DND-41 (cell line): ENCODE results near the gene ZBTB39.

Experiments
- ATAC-seq: fragments of 200-7000 bp; cut with Tn5 transposase; 3 replicates; pipeline ENCODE4 v1.9.1; 2021; ENCODE audit warnings: low read depth; ENCODE audit not compliant: insufficient read depth
- DNase-seq: peaks from one replicate; pipeline ENCODE4 v3.0.0-alpha.2; 2020
- H2AFZ ChIP-seq: 2 replicates; pipeline ENCODE4 v1.6.0; 2012; ENCODE audit warnings: low read depth, low read length
- H3K27ac ChIP-seq: 2 replicates; pipeline ENCODE4 v1.5.1; 2012; ENCODE audit warnings: low read length, inconsistent platforms
- H3K27me3 ChIP-seq: fragments of 200-600 bp; sonication (generic); 2 replicates; pipeline ENCODE4 v1.6.0; 2012; ENCODE audit warnings: low read length, mild to moderate bottlenecking, inconsistent platforms; ENCODE audit not compliant: insufficient read depth, poor library complexity
- H3K36me3 ChIP-seq: 2 replicates; pipeline ENCODE4 v1.5.1; 2012; ENCODE audit warnings: low read length, inconsistent platforms; ENCODE audit not compliant: insufficient read depth
- H3K4me1 ChIP-seq: 2 replicates; pipeline ENCODE4 v1.5.1; 2012; ENCODE audit warnings: mild to moderate bottlenecking, low read length; ENCODE audit not compliant: insufficient read depth
- H3K4me2 ChIP-seq: 2 replicates; pipeline ENCODE4 v1.6.0; 2012; ENCODE audit warnings: mild to moderate bottlenecking, moderate library complexity, low read length, inconsistent platforms; ENCODE audit not compliant: insufficient read depth
- H3K4me3 ChIP-seq, 2 experiments: fragments of 200-600 bp in 1 of 2; shearing (Covaris generic) in 1 of 2; 2 replicates each; pipeline ENCODE4 v1.5.1; 2012 to 2016; ENCODE audit warnings: inconsistent platforms in 2 of 2, low read length in 2 of 2, mild to moderate bottlenecking in 2 of 2, low read depth in 1 of 2, moderate library complexity in 1 of 2
- H3K79me2 ChIP-seq: 2 replicates; pipeline ENCODE4 v1.6.0; 2012; ENCODE audit warnings: low read length, inconsistent platforms; ENCODE audit not compliant: insufficient read depth
- H3K9ac ChIP-seq: 2 replicates; pipeline ENCODE4 v1.6.0; 2012; ENCODE audit warnings: low read depth, mild to moderate bottlenecking, inconsistent platforms, low read length, moderate library complexity
- H3K9me3 ChIP-seq: 2 replicates; pipeline ENCODE4 v1.5.1; 2012; ENCODE audit warnings: low read length, moderate library complexity, mild to moderate bottlenecking, inconsistent platforms; ENCODE audit not compliant: insufficient read depth, severe bottlenecking
- H4K20me1 ChIP-seq: 2 replicates; pipeline ENCODE4 v1.6.0; 2012; ENCODE audit warnings: low read length; ENCODE audit not compliant: insufficient read depth
- CTCF ChIP-seq: IDR thresholded peaks from 2 replicates; pipeline ENCODE4 v1.5.1; 2012; ENCODE audit warnings: borderline replicate concordance, low read length, moderate library complexity, mild to moderate bottlenecking; ENCODE audit not compliant: poor library complexity, severe bottlenecking; ENCODE audit errors: extremely low read depth
- EZH2 ChIP-seq: IDR thresholded peaks from 3 replicates; pipeline ENCODE4 v1.6.1; 2012; ENCODE audit warnings: borderline replicate concordance, low read depth, mild to moderate bottlenecking, moderate library complexity, low read length, inconsistent platforms; ENCODE audit not compliant: severe bottlenecking

ZBTB39 gene

GRCh38 chr12:57004651-57005050 is 1.7 kb downstream of the ZBTB39 start:
- Histone ChIP-seq H4K20me1 (peaks cover 49% of the 10 kb centered on the region), H3K27ac (no peak overlapping the region), H3K4me2 (peak overlapping the region; percentile 83), H3K4me1 (peaks cover 23% of the 10 kb centered on the region), H3K36me3 (peaks cover 50% of the 10 kb centered on the region), H3K9ac (peak overlapping the region; percentile 68; the same call in 1 of the 2 replicates), H2AFZ (no peak overlapping the region), H3K27me3 (no peaks in the 10 kb centered on the region), H3K4me3 (peak overlapping the region in 1 of 2 experiments; percentile 66; a peak in 1 of 4 replicates), H3K79me2 (peaks cover 64% of the 10 kb centered on the region), H3K9me3 (no peaks in the 10 kb centered on the region)
- TF ChIP-seq CTCF (no peak), EZH2 (no peak)
- ATAC-seq = no peak
- no peak for DNase-seq

- no peak for TF ChIP-seq CTCF
- no peak for TF ChIP-seq EZH2
- Histone ChIP-seq H3K4me2 (no peak overlapping the region), H3K27ac (no peak overlapping the region), H2AFZ (no peak overlapping the region), H3K9ac (no peak overlapping the region), H4K20me1 (peaks cover 51% of the 10 kb centered on the region), H3K36me3 (peaks cover 50% of the 10 kb centered on the region), H3K27me3 (no peaks in the 10 kb centered on the region), H3K4me1 (peaks cover 23% of the 10 kb centered on the region), H3K79me2 (peaks cover 65% of the 10 kb centered on the region), H3K9me3 (no peaks in the 10 kb centered on the region), H3K4me3 (no peak overlapping the region)
- no peak for DNase-seq
- ATAC-seq = no peak
Observed at GRCh38 chr12:57003395-57003794, 3.0 kb downstream of the ZBTB39 start.

GRCh38 chr12:57001448-57001906 is 4.9 kb downstream of the ZBTB39 start:
- Histone ChIP-seq H3K79me2 (peaks cover 65% of the 10 kb centered on the region), H2AFZ (no peak overlapping the region), H3K36me3 (peaks cover 59% of the 10 kb centered on the region), H3K9me3 (no peaks in the 10 kb centered on the region), H3K27me3 (no peaks in the 10 kb centered on the region), H3K4me2 (no peak overlapping the region), H3K9ac (no peak overlapping the region), H4K20me1 (peaks cover 65% of the 10 kb centered on the region), H3K4me1 (peaks cover 18% of the 10 kb centered on the region), H3K27ac (no peak overlapping the region), H3K4me3 (no peak overlapping the region)
- TF ChIP-seq CTCF = peak; percentile 78
- no peak for TF ChIP-seq EZH2
- ATAC-seq (peak; percentile 68), DNase-seq (peak; percentile 71)

GRCh38 chr12:57000393-57000792 is 6.0 kb downstream of the ZBTB39 start:
- TF ChIP-seq EZH2 (no peak), CTCF (no peak)
- H3K79me2 ChIP-seq = peaks cover 57% of the 10 kb centered on the region
- peaks cover 14% of the 10 kb centered on the region for H3K4me1 ChIP-seq
- no peak overlapping the region for H2AFZ ChIP-seq
- no peaks in the 10 kb centered on the region for H3K9me3 ChIP-seq
- peaks cover 65% of the 10 kb centered on the region for H4K20me1 ChIP-seq
- H3K36me3 ChIP-seq = peaks cover 61% of the 10 kb centered on the region
- no peaks in the 10 kb centered on the region for H3K27me3 ChIP-seq
- no peak for DNase-seq
- no peak overlapping the region for H3K4me3 ChIP-seq
- no peak overlapping the region for H3K27ac ChIP-seq
- no peak for ATAC-seq
- H3K4me2 ChIP-seq = no peak overlapping the region
- H3K9ac ChIP-seq = no peak overlapping the region
